Measurements from ENCODE around the gene SREBF1.

GRCh38 chr17:17872547-17873345 lies 36.0 kb upstream of the SREBF1 start:
- TF ChIP-seq, protein P1, sequence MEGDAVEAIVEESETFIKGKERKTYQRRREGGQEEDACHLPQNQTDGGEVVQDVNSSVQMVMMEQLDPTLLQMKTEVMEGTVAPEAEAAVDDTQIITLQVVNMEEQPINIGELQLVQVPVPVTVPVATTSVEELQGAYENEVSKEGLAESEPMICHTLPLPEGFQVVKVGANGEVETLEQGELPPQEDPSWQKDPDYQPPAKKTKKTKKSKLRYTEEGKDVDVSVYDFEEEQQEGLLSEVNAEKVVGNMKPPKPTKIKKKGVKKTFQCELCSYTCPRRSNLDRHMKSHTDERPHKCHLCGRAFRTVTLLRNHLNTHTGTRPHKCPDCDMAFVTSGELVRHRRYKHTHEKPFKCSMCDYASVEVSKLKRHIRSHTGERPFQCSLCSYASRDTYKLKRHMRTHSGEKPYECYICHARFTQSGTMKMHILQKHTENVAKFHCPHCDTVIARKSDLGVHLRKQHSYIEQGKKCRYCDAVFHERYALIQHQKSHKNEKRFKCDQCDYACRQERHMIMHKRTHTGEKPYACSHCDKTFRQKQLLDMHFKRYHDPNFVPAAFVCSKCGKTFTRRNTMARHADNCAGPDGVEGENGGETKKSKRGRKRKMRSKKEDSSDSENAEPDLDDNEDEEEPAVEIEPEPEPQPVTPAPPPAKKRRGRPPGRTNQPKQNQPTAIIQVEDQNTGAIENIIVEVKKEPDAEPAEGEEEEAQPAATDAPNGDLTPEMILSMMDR (conservative IDR thresholded peaks at IDR 0.05; ENCODE audit: low read depth in 2 of 2) = no peak
- no peak for TF ChIP-seq POLR2AphosphoS5 (IDR thresholded peaks at IDR 0.05; ENCODE audit: low read depth)
- no peak for TF ChIP-seq EZH2 (IDR thresholded peaks at IDR 0.05; ENCODE audit: low read depth, unreplicated experiment)
- no peak for TF ChIP-seq STAT1 (IDR thresholded peaks at IDR 0.05; ENCODE audit: unreplicated experiment)
- TF ChIP-seq EZH2phosphoT487 (IDR thresholded peaks at IDR 0.05; ENCODE audit: unreplicated experiment) = no peak
- no peak for TF ChIP-seq ETS1 (IDR thresholded peaks at IDR 0.05)
- TF ChIP-seq, protein P2, sequence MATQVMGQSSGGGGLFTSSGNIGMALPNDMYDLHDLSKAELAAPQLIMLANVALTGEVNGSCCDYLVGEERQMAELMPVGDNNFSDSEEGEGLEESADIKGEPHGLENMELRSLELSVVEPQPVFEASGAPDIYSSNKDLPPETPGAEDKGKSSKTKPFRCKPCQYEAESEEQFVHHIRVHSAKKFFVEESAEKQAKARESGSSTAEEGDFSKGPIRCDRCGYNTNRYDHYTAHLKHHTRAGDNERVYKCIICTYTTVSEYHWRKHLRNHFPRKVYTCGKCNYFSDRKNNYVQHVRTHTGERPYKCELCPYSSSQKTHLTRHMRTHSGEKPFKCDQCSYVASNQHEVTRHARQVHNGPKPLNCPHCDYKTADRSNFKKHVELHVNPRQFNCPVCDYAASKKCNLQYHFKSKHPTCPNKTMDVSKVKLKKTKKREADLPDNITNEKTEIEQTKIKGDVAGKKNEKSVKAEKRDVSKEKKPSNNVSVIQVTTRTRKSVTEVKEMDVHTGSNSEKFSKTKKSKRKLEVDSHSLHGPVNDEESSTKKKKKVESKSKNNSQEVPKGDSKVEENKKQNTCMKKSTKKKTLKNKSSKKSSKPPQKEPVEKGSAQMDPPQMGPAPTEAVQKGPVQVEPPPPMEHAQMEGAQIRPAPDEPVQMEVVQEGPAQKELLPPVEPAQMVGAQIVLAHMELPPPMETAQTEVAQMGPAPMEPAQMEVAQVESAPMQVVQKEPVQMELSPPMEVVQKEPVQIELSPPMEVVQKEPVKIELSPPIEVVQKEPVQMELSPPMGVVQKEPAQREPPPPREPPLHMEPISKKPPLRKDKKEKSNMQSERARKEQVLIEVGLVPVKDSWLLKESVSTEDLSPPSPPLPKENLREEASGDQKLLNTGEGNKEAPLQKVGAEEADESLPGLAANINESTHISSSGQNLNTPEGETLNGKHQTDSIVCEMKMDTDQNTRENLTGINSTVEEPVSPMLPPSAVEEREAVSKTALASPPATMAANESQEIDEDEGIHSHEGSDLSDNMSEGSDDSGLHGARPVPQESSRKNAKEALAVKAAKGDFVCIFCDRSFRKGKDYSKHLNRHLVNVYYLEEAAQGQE (IDR thresholded peaks at IDR 0.05; ENCODE audit: unreplicated experiment) = no peak
- no peak for TF ChIP-seq ZNF114 (CRISPR knock-in tag; IDR thresholded peaks at IDR 0.05)
- TF ChIP-seq JUNB (IDR thresholded peaks at IDR 0.05; ENCODE audit: unreplicated experiment) = no peak
- TF ChIP-seq ZNF331 (CRISPR knock-in tag; IDR thresholded peaks at IDR 0.05; ENCODE audit: low read depth) = no peak
- TF ChIP-seq CREB1 (CRISPR knock-in tag; IDR thresholded peaks at IDR 0.05; ENCODE audit: low read depth) = no peak
